Glutamatergic neuron (in vitro differentiated cells): Measurements from ENCODE around the gene UGT1A6. TPM values are rescaled to one million over a fixed set of nuclear protein-coding genes. Genes with fewer than 3 reads are reported as not detected.

Experiments
- DNase-seq: peaks from one replicate; pipeline ENCODE4 v3.0.0; 2022
- H3K27ac Mint-ChIP-seq: one replicate; pipeline ENCODE4 v1.8.0; 2020; ENCODE audit warnings: mild to moderate bottlenecking, mixed read lengths, inconsistent platforms; ENCODE audit not compliant: unreplicated experiment
- H3K27me3 Mint-ChIP-seq: one replicate; pipeline ENCODE4 v1.8.0; 2020; ENCODE audit warnings: mild to moderate bottlenecking, moderate library complexity, mixed read lengths, inconsistent platforms; ENCODE audit not compliant: unreplicated experiment
- H3K36me3 Mint-ChIP-seq: one replicate; pipeline ENCODE4 v1.8.0; 2020; ENCODE audit warnings: mild to moderate bottlenecking, mixed read lengths, inconsistent platforms; ENCODE audit not compliant: unreplicated experiment
- H3K4me1 Mint-ChIP-seq: one replicate; pipeline ENCODE4 v1.8.0; 2020; ENCODE audit warnings: mild to moderate bottlenecking, low read depth, mixed read lengths, inconsistent platforms; ENCODE audit not compliant: unreplicated experiment
- H3K4me3 Mint-ChIP-seq: one replicate; pipeline ENCODE4 v1.8.0; 2020; ENCODE audit warnings: mild to moderate bottlenecking, mixed read lengths, inconsistent platforms; ENCODE audit not compliant: unreplicated experiment
- H3K9me3 Mint-ChIP-seq: one replicate; pipeline ENCODE4 v1.8.0; 2020; ENCODE audit warnings: mild to moderate bottlenecking, moderate library complexity, mixed read lengths, inconsistent platforms; ENCODE audit not compliant: unreplicated experiment
- total RNA-seq: library from RNA; stranded (reverse); fragmentation: NEBNext Ultra II Directional; extraction: Animal tissue kit (Norgen Biotek cat#: 25700); gene quantifications from one replicate; pipeline ENCODE4 v1.2.1, GENCODE V29; 2021; ENCODE audit not compliant: unreplicated experiment
- TF ChIP-seq, protein P1 (sequence below): fragments of 200-600 bp; sonication (generic); IDR thresholded peaks from one replicate; pipeline ENCODE4 v1.5.0; 2021; ENCODE audit not compliant: partially characterized antibody, unreplicated experiment

UGT1A6 gene
- total RNA-seq, 1 donor from 2014 or later: not detected

GRCh38 chr2:233789554-233789953 is 96.9 kb downstream of the UGT1A6 start:
- H3K4me1 Mint-ChIP-seq: no peaks in the 10 kb centered on the region
- H3K4me3 Mint-ChIP-seq: no peak overlapping the region
- no peak overlapping the region for H3K27ac Mint-ChIP-seq
- H3K27me3 Mint-ChIP-seq: peaks cover 6% of the 10 kb centered on the region
- H3K9me3 Mint-ChIP-seq: peaks cover 2% of the 10 kb centered on the region
- TF ChIP-seq, protein P1, sequence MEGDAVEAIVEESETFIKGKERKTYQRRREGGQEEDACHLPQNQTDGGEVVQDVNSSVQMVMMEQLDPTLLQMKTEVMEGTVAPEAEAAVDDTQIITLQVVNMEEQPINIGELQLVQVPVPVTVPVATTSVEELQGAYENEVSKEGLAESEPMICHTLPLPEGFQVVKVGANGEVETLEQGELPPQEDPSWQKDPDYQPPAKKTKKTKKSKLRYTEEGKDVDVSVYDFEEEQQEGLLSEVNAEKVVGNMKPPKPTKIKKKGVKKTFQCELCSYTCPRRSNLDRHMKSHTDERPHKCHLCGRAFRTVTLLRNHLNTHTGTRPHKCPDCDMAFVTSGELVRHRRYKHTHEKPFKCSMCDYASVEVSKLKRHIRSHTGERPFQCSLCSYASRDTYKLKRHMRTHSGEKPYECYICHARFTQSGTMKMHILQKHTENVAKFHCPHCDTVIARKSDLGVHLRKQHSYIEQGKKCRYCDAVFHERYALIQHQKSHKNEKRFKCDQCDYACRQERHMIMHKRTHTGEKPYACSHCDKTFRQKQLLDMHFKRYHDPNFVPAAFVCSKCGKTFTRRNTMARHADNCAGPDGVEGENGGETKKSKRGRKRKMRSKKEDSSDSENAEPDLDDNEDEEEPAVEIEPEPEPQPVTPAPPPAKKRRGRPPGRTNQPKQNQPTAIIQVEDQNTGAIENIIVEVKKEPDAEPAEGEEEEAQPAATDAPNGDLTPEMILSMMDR: no peak
- DNase-seq: no peak
- H3K36me3 Mint-ChIP-seq: peaks cover 4% of the 10 kb centered on the region

DNA sequence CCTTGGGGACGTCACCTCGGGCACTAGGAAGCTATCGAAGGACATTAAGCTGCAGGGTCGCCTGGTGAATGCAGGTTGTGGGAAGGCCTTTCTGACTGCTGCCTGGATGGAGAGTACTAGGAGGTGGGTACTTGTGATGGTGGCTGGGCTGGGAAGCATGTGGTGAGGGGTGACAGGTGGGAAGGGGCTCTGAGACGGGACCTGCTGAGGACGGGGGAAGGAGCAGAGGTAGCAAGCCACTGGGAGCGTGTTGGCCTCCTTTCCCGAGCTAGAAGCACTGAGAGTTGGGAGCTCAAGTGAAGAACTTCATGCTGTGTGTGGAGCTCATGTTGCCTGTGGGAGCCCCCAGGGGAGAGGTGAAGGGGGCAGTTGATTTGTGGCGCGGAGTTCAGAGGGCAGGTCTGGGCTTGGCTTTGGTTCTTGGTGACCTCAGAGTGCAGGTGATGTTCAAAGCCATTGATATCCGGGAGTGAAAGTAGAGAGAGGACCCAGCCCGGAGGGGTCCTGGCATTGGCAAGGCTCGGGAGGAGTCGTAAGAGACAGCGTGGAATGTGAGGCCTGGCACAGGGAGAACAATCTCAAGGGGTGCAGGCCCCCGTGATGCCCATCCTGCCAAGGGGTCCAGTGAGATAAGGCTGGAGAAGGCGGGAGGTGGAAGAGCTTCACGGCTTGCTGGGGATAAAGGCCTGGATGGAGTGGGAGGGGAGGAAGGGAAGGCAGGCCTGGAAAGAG is 98.6 kb downstream of the UGT1A6 start:
- Mint-ChIP-seq H3K9me3 (peaks cover 6% of the 10 kb centered on the region), H3K27ac (no peak overlapping the region), H3K4me1 (no peaks in the 10 kb centered on the region), H3K4me3 (no peak overlapping the region), H3K36me3 (peaks cover 4% of the 10 kb centered on the region), H3K27me3 (peaks cover 9% of the 10 kb centered on the region)
- TF ChIP-seq, protein P1: no peak
- DNase-seq: no peak

DNA sequence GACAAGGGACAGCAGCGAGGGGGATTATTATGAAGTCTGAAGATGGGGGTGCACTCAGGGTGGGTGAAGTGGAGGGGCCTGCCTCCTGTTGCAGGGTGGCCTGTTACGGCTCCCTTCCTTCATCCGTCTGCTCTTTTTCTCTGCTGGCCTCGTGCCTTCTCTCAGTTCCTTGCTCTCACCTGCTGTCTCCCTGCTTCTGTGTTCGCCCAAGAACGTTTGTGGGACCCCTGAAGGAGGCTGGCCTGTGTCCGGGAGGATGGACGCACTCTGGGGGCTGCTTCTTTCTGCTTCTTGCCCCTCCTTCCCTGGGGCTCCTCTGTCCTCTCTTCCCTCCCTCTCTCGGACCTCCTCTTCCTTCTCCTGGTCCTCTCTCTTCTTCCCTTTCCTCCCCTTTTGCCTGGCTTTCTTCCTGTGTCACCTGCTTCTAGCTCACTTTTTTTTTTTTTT is 99.2 kb downstream of the UGT1A6 start:
- Mint-ChIP-seq H3K27ac (no peak overlapping the region), H3K27me3 (peaks cover 9% of the 10 kb centered on the region), H3K4me3 (no peak overlapping the region), H3K9me3 (peaks cover 6% of the 10 kb centered on the region), H3K36me3 (peaks cover 4% of the 10 kb centered on the region), H3K4me1 (no peaks in the 10 kb centered on the region)
- TF ChIP-seq, protein P1: no peak
- DNase-seq: no peak

DNA sequence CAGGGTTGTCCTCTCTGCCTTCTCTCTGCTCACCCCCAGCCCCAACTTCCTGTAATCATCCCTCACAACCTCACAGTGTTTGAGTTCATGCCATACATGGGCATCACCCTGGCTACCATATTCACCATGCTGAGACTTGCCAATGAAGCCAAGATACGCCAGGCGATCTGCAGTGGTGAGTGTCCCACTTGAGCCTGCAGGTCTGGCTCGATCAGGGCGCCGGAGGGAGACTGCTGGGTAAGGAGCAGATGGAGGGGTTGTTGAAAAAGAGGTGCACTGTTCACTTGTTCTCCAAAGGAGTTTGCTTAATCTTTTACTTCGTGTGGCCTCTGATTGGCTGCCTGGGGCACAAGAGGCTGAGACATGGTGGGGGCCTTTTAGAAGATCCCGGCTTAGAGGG is 100.0 kb downstream of the UGT1A6 start:
- Mint-ChIP-seq H3K36me3 (peaks cover 4% of the 10 kb centered on the region), H3K9me3 (peaks cover 8% of the 10 kb centered on the region), H3K4me1 (no peaks in the 10 kb centered on the region), H3K4me3 (no peak overlapping the region), H3K27me3 (peaks cover 9% of the 10 kb centered on the region), H3K27ac (no peak overlapping the region)
- TF ChIP-seq, protein P1: no peak
- DNase-seq: no peak

DNA sequence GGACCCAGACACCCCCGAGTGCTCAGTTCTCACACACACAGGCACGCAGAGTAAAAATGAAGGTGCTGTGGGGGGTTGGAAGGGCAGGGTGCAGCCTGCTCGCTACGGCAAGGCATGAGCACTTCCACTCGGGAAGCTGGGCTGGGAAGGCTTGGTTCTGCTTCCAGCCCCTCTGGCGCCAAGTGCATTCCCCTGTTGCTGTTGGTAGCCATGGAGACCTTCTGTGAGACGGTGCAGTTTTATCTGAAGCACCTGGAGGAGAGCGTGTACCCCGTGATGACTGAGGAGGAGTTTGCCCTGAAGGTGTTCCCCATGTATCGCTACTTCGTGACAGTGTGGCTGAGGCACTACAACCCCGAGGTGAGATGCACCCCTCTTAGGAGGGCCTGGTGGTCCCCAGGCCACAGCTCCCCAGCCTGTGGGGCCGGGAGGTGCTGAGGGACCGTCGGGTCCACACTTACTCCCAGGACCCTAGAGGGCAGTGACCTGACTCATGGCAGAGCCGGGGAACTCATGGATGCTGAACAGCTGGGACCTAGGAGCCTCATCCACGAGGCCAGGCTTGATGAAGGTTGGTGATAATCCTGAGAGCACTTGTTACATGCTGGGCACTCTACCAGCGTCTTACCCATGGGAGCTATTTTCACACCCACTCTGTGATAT is 100.9 kb downstream of the UGT1A6 start:
- H3K9me3 Mint-ChIP-seq: peaks cover 8% of the 10 kb centered on the region
- no peak overlapping the region for H3K4me3 Mint-ChIP-seq

More for the DNA sequence above, 100.9 kb downstream of the UGT1A6 start:
- Mint-ChIP-seq H3K36me3 (peaks cover 4% of the 10 kb centered on the region), H3K27ac (no peak overlapping the region), H3K27me3 (peaks cover 9% of the 10 kb centered on the region), H3K4me1 (no peaks in the 10 kb centered on the region)
- TF ChIP-seq, protein P1: no peak
- DNase-seq: no peak
